Rectal smooth muscle tissue (tissue), 1 donor: ENCODE measurements around the gene NPTN.
"Not testable (repeated sequence)": the region's sequence is repeated elsewhere in the genome, so short reads cannot be mapped to it uniquely, and the experiment has no call there.

Source experiments
- H3K27ac ChIP-seq: one replicate; pipeline ENCODE4 v1.7.0; 2013; ENCODE audit warnings: low read depth, low read length, inconsistent platforms
- H3K27me3 ChIP-seq: one replicate; pipeline ENCODE4 v1.7.0; 2013; ENCODE audit warnings: low read length; ENCODE audit not compliant: control insufficient read depth, insufficient read depth
- H3K36me3 ChIP-seq: one replicate; pipeline ENCODE4 v1.7.0; 2013; ENCODE audit warnings: low read length; ENCODE audit not compliant: control insufficient read depth, insufficient read depth
- H3K4me1 ChIP-seq: one replicate; pipeline ENCODE4 v1.7.0; 2013; ENCODE audit warnings: low read length; ENCODE audit not compliant: control insufficient read depth, insufficient read depth
- H3K4me3 ChIP-seq: one replicate; pipeline ENCODE4 v1.7.0; 2013; ENCODE audit warnings: low read length
- H3K9ac ChIP-seq: one replicate; pipeline ENCODE4 v1.7.0; 2013; ENCODE audit warnings: low read length

The NPTN gene

GRCh38 chr15:73594109-73594508 lies 39.1 kb downstream of the NPTN start:
- Histone ChIP-seq H3K4me1 (peaks cover 47% of the 10 kb centered on the region), H3K27ac (no peak overlapping the region), H3K9ac (no peak overlapping the region), H3K27me3 (no peaks in the 10 kb centered on the region), H3K4me3 (no peak overlapping the region), H3K36me3 (peaks cover 5% of the 10 kb centered on the region)

GRCh38 chr15:73593304-73594074 lies 39.7 kb downstream of the NPTN start:
- Histone ChIP-seq H3K4me3 (no peak overlapping the region), H3K27me3 (no peaks in the 10 kb centered on the region), H3K4me1 (peaks cover 41% of the 10 kb centered on the region), H3K36me3 (peaks cover 5% of the 10 kb centered on the region), H3K9ac (no peak overlapping the region), H3K27ac (no peak overlapping the region)

DNA sequence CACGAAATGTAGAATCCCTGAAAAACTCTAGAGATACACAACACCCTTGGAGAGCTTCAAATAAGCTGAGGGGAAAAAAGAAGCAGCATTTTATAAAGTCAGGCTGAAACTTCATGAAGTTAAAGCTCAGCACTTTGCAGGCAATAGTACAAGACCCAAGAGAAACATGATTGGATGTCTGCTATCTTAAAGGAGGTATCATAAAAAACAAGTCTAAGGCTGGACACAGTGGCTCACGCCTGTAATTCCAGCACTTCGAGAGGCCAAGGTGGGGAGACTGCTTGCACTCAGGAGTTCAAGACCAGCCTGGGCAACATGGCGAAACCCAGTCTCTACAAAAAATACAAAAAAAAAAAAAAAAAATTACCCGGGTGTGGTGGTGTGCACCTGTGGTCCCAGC lies 42.9 kb downstream of the NPTN start:
- Histone ChIP-seq H3K27me3 (no peaks in the 10 kb centered on the region), H3K9ac (no peak overlapping the region), H3K4me3 (no peak overlapping the region), H3K27ac (no peak overlapping the region), H3K36me3 (peaks cover 13% of the 10 kb centered on the region), H3K4me1 (peaks cover 15% of the 10 kb centered on the region)

- Histone ChIP-seq H3K4me3 (no peak overlapping the region), H3K9ac (no peak overlapping the region), H3K4me1 (peaks cover 11% of the 10 kb centered on the region), H3K36me3 (peaks cover 13% of the 10 kb centered on the region), H3K27me3 (no peaks in the 10 kb centered on the region), H3K27ac (no peak overlapping the region)
Measured at GRCh38 chr15:73589766-73590165, 43.4 kb downstream of the NPTN start.

DNA sequence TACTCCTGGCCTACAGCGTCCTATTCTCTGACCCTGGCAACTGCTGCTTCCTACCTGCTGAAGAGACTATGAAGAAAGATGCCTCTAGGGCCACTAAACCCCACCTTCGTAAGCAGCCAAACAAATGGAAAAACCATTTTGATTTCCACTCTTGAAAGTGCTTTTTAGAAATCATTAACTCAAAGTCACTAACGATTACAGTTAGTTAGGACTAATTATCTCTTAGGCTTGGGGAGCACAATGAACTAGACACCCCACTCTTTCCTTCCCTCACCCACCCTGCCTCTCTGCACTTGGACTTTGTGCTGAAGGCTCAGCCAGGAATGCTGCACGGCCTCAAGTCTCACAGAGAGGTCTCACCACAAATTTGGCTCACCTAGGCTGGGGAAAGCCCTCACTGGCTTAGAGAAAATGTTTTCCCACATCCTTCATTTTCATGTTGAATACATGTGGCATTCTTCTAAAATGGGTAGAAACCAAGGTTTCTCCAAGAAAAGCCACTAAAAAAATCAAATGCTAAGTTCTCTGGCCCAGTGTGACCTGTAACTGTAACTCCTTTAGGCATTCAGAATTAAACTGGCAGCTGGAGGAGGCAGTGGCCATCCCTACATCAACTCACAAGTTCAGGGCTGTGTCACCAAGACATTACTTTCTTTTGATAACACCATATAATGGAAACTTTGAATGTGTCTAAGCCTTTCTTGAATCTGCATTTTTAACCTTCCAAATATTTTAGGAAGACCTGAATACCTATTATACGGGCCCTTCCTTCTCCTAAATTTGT lies 47.1 kb downstream of the NPTN start:
- Histone ChIP-seq H3K4me1 (no peaks in the 10 kb centered on the region), H3K9ac (no peak overlapping the region), H3K4me3 (no peak overlapping the region), H3K27me3 (no peaks in the 10 kb centered on the region), H3K27ac (no peak overlapping the region), H3K36me3 (peaks cover 24% of the 10 kb centered on the region)

DNA sequence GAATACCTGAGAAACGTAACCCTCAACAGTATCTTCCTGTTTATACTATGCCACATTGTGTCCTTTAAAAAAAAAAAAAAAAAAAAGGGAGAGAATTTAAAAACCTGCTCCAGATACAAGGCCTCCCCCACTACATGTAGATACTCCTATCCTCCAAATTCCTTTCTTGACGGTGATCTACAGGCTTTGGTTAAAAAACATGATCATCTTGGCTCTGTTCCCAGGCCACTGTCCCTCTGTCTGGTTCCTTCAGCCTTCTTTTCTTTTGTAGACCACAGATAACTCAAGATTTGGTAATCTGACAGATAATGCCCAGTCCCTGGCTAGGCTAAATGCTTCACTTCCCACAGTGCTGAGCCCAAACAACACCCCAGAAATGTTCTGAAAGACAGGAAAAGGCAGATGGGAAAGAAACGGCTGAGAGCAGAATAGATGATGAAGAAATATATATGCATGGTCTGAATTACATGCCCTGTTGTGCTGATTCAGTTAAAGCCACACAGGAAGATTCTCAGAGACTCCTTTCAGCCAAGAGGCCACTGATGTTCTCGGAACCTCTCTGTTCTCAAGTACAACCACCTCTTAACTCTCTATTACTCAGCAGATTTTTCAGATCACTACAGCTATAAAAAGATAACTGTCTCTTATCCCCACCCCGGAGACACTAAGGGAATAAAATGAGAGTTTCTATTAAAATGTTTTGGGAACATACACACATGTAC lies 48.3 kb downstream of the NPTN start:
- Histone ChIP-seq H3K4me1 (no peaks in the 10 kb centered on the region), H3K27me3 (no peaks in the 10 kb centered on the region), H3K4me3 (no peak overlapping the region), H3K36me3 (peaks cover 25% of the 10 kb centered on the region), H3K27ac (no peak overlapping the region), H3K9ac (no peak overlapping the region)

DNA sequence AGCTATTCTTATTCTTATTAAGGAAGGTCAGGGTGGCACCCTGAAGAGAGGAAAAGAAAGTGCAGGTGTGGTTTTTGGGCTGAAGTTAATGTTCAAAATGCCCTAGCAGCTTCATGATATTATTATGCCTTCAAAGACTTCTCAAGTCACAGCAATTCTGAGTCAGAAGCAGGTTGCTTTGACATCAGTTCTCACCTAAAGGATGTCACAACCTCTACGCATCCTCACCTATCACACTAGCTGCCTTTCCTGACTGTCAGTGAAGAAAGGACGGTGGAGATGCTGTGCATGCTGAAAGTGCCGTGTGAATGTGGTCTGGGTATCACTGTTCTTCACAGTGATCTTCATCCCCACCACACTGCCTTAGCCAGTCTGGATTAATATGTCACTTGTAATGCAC lies 49.6 kb downstream of the NPTN start:
- no peaks in the 10 kb centered on the region for H3K4me1 ChIP-seq
- H3K4me3 ChIP-seq, result no peak overlapping the region
- no peaks in the 10 kb centered on the region for H3K27me3 ChIP-seq
- H3K27ac ChIP-seq, result no peak overlapping the region
- H3K9ac ChIP-seq, result no peak overlapping the region
- peaks cover 29% of the 10 kb centered on the region for H3K36me3 ChIP-seq

DNA sequence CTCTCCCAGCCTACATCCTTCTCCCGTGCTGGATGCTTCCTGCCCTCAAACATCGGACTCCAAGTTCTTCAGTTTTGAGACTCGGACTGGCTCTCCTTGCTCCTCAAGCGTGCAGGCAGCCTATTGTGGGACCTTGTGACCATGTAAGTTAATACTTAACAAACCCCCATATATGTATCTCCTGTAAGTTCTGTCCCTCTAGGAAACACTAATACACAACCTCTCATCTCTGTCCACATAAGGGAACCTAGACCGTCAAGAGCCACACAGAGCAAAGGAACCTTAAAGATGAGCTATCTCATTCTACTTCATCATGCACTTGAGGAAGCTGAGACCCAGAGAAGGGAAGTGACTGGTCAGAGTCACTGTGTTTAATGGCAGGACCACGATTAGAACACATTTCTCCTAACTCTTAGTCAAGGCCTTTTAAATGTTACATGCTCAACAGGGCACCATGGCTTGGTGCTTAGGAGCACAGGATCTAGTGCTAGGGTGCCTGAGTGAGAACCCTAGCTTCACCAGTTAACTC lies 50.3 kb downstream of the NPTN start:
- Histone ChIP-seq H3K4me1 (no peaks in the 10 kb centered on the region), H3K4me3 (no peak overlapping the region), H3K9ac (no peak overlapping the region), H3K27ac (no peak overlapping the region), H3K27me3 (no peaks in the 10 kb centered on the region), H3K36me3 (peaks cover 29% of the 10 kb centered on the region)

GRCh38 chr15:73578026-73578425 lies 55.2 kb downstream of the NPTN start:
- peaks cover 10% of the 10 kb centered on the region for H3K4me1 ChIP-seq
- H3K27ac ChIP-seq, result no peak overlapping the region
- H3K27me3 ChIP-seq, result no peaks in the 10 kb centered on the region
- H3K4me3 ChIP-seq, result no peak overlapping the region
- H3K9ac ChIP-seq, result no peak overlapping the region
- peaks cover 23% of the 10 kb centered on the region for H3K36me3 ChIP-seq

DNA sequence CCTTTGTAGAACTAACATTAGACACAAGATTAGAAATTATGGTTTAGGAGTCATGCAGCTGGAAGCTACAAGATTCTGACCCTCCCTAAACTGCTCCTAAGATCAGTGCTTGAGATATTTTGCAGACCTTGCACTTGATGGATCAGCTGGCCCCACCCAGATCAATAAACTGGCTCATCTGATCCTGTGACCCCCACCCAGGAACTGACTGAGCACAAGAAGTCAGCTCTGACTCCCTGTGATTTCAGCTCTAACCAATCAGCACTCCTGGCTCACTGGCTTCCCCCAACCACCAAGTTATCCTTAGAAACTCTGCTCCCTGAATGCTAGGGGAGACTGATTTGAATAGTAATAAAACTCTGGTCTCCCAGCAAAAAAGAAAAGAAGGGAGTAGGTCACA lies 55.6 kb downstream of the NPTN start:
- not testable (repeated sequence) for H3K27me3 ChIP-seq, H3K9ac ChIP-seq, H3K27ac ChIP-seq, H3K4me1 ChIP-seq, H3K4me3 ChIP-seq
- H3K36me3 ChIP-seq, result peaks cover 23% of the 10 kb centered on the region

- Histone ChIP-seq H3K9ac (no peak overlapping the region), H3K27me3 (no peaks in the 10 kb centered on the region), H3K27ac (no peak overlapping the region), H3K36me3 (peaks cover 29% of the 10 kb centered on the region), H3K4me3 (no peak overlapping the region), H3K4me1 (peaks cover 10% of the 10 kb centered on the region)
Measured at GRCh38 chr15:73575636-73576247, 57.4 kb downstream of the NPTN start.

DNA sequence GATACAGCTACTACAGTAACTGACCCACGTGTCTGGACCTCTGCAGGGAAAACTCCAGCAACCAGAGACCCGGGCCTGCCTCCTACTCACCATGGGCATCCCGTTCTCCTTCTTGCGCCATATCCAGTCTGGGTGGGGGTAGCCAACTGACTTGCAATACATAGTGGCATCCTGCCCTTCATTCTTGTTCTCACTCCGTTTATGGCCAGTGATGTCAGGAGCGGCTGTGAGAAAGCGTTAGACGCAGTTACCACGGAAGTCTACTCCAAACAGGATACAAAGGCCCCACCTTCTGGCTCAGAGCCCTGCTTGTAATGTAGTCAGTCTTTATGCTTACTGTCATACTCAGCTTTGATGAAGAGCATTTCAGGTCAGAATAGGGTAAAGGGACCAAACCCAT lies 59.6 kb downstream of the NPTN start:
- Histone ChIP-seq H3K27me3 (no peaks in the 10 kb centered on the region), H3K4me1 (peaks cover 10% of the 10 kb centered on the region), H3K36me3 (peaks cover 43% of the 10 kb centered on the region), H3K27ac (peak overlapping the region; percentile 39), H3K4me3 (no peak overlapping the region), H3K9ac (no peak overlapping the region)
